Spinal cord (tissue), 10 donors: ENCODE measurements around the gene MDH1B. TPM values are rescaled to one million over a fixed set of nuclear protein-coding genes. Genes with fewer than 3 reads are reported as not detected.
A peak's percentile ranks its signal among the peaks of the same experiment; 100 is the strongest.

ENCODE experiments used
- DNase-seq, 6 donors: peaks; one replicate each; pipeline versions ENCODE4 v3.0.0 to v3.0.0-alpha.2; 2013 to 2015; ENCODE audit warnings: low spot score in 6 of 6, low read depth in 4 of 6
- H3K27ac ChIP-seq: one replicate; pipeline ENCODE4 v1.5.1; 2013; ENCODE audit warnings: low read depth, low read length, control low read depth
- H3K27me3 ChIP-seq: one replicate; pipeline ENCODE4 v1.6.1; 2013; ENCODE audit warnings: low read length; ENCODE audit not compliant: control insufficient read depth, insufficient read depth
- H3K36me3 ChIP-seq: one replicate; pipeline ENCODE4 v1.6.1; 2013; ENCODE audit warnings: low read length; ENCODE audit not compliant: control insufficient read depth, insufficient read depth
- H3K4me1 ChIP-seq: one replicate; pipeline ENCODE4 v1.6.1; 2013; ENCODE audit warnings: low read length; ENCODE audit not compliant: control insufficient read depth, insufficient read depth
- H3K4me3 ChIP-seq: one replicate; pipeline ENCODE4 v1.5.1; 2013; ENCODE audit warnings: low read depth, low read length, control low read depth
- H3K9me3 ChIP-seq: one replicate; pipeline ENCODE4 v1.6.1; 2013; ENCODE audit warnings: low read length; ENCODE audit not compliant: control insufficient read depth, insufficient read depth
- WGBS: methylation state at CpG from one replicate; pipeline ENCODE4 v1.1.5; 2013; ENCODE audit warnings: missing lambda C conversion rate; ENCODE audit not compliant: insufficient coverage; 5-methylcytosine and 5-hydroxymethylcytosine counted together
- polyA plus RNA-seq, 2 donors: library from polyadenylated mRNA; unstranded; fragments of 120-200 nt; gene quantifications; one replicate each; pipeline ENCODE4 v1.2.1, GENCODE V29; 2013; ENCODE audit not compliant: insufficient read length in 2 of 2
- total RNA-seq, 2 donors: library from RNA; depleted of rRNA in 1 of 2; stranded (reverse); fragments of 120-200 nt in 1 of 2; fragments of >200 nt in 1 of 2; gene quantifications; one replicate each; pipeline versions ENCODE4 v1.2.3 to v1.2.4, GENCODE V29; 2013 to 2014
- donor health status: healthy.

The MDH1B gene
- total and polyA plus RNA-seq, 4 donors = 6.2 to 14.4 (median 6.6) TPM

GRCh38 chr2:206800506-206801417 is 35.6 kb upstream of the MDH1B start:
- Histone ChIP-seq H3K4me3 (no peak overlapping the region), H3K27me3 (no peaks in the 10 kb centered on the region), H3K4me1 (peaks cover 7% of the 10 kb centered on the region), H3K36me3 (peaks cover 3% of the 10 kb centered on the region), H3K9me3 (no peaks in the 10 kb centered on the region), H3K27ac (peak overlapping the region; percentile 65)
- DNase-seq = peak; percentile 68 to 96 (median 82)
- WGBS = 10% methylated on average over 8 of the region's 12 CpGs

GRCh38 chr2:206799083-206799482 is 34.0 kb upstream of the MDH1B start:
- no peak for DNase-seq
- H3K27ac ChIP-seq = no peak overlapping the region
- no peaks in the 10 kb centered on the region for H3K27me3 ChIP-seq
- 93% methylated on average over 3 of the region's 3 CpGs for WGBS
- no peaks in the 10 kb centered on the region for H3K9me3 ChIP-seq
- H3K4me3 ChIP-seq = no peak overlapping the region
- peaks cover 7% of the 10 kb centered on the region for H3K4me1 ChIP-seq
- peaks cover 3% of the 10 kb centered on the region for H3K36me3 ChIP-seq

- 57% methylated on average over 1 of the region's 5 CpGs for WGBS
- Histone ChIP-seq H3K4me3 (no peak overlapping the region), H3K36me3 (peaks cover 3% of the 10 kb centered on the region), H3K27ac (no peak overlapping the region), H3K9me3 (no peaks in the 10 kb centered on the region), H3K27me3 (no peaks in the 10 kb centered on the region), H3K4me1 (peaks cover 7% of the 10 kb centered on the region)
- no peak for DNase-seq
These were observed 32.9 kb upstream of the MDH1B start for GRCh38 chr2:206798000-206798399.

- H3K4me1 ChIP-seq = peaks cover 7% of the 10 kb centered on the region
- H3K36me3 ChIP-seq = peaks cover 3% of the 10 kb centered on the region
- H3K9me3 ChIP-seq = no peaks in the 10 kb centered on the region
- no peaks in the 10 kb centered on the region for H3K27me3 ChIP-seq
- H3K27ac ChIP-seq = no peak overlapping the region
- 64% methylated on average over 4 of the region's 4 CpGs for WGBS
- H3K4me3 ChIP-seq = no peak overlapping the region
- peak in 1 of 6 donors; percentile 13 for DNase-seq
These were observed 32.2 kb upstream of the MDH1B start for GRCh38 chr2:206797376-206797775.

- Histone ChIP-seq H3K36me3 (peaks cover 12% of the 10 kb centered on the region), H3K4me3 (no peak overlapping the region), H3K4me1 (no peaks in the 10 kb centered on the region), H3K27me3 (no peaks in the 10 kb centered on the region), H3K27ac (no peak overlapping the region), H3K9me3 (no peaks in the 10 kb centered on the region)
- DNase-seq = no peak
- 100% methylated on average over 3 of the region's 5 CpGs for WGBS
These were observed 27.5 kb upstream of the MDH1B start for GRCh38 chr2:206792645-206793044.

- peak in 1 of 6 donors; percentile 15 for DNase-seq
- Histone ChIP-seq H3K9me3 (no peaks in the 10 kb centered on the region), H3K36me3 (peaks cover 9% of the 10 kb centered on the region), H3K4me1 (no peaks in the 10 kb centered on the region), H3K27ac (no peak overlapping the region), H3K4me3 (no peak overlapping the region), H3K27me3 (no peaks in the 10 kb centered on the region)
- WGBS = no CpG with 5 or more reads among the region's 3 CpGs
These were observed 25.3 kb upstream of the MDH1B start for GRCh38 chr2:206790311-206790935.

- H3K4me1 ChIP-seq = no peaks in the 10 kb centered on the region
- H3K27ac ChIP-seq = no peak overlapping the region
- H3K9me3 ChIP-seq = peaks cover 4% of the 10 kb centered on the region
- whole genome bisulfite sequencing = 96% methylated on average over 3 of the region's 7 CpGs
- no peak for DNase-seq
- H3K27me3 ChIP-seq = no peaks in the 10 kb centered on the region
- H3K4me3 ChIP-seq = no peak overlapping the region
- peaks cover 20% of the 10 kb centered on the region for H3K36me3 ChIP-seq
These were observed 19.6 kb upstream of the MDH1B start for GRCh38 chr2:206784559-206785353.

GRCh38 chr2:206783718-206784117 is 18.6 kb upstream of the MDH1B start:
- no CpG with 5 or more reads among the region's 2 CpGs for WGBS
- H3K36me3 ChIP-seq = peaks cover 17% of the 10 kb centered on the region

GRCh38 chr2:206780671-206781070 is 15.5 kb upstream of the MDH1B start:
- Histone ChIP-seq H3K4me1 (no peaks in the 10 kb centered on the region), H3K27ac (no peak overlapping the region), H3K4me3 (no peak overlapping the region), H3K36me3 (peaks cover 14% of the 10 kb centered on the region), H3K27me3 (no peaks in the 10 kb centered on the region), H3K9me3 (peaks cover 8% of the 10 kb centered on the region)
- DNase-seq = no peak
- WGBS = no CpG with 5 or more reads among the region's 2 CpGs

More at GRCh38 chr2:206783718-206784117, 18.6 kb upstream of the MDH1B start:
- Histone ChIP-seq H3K27ac (no peak overlapping the region), H3K4me3 (no peak overlapping the region), H3K27me3 (no peaks in the 10 kb centered on the region), H3K9me3 (peaks cover 4% of the 10 kb centered on the region), H3K4me1 (no peaks in the 10 kb centered on the region)
- DNase-seq = no peak
